DMS114 treated with DMSO at 0.1 percent for 48 hours (cell line): ENCODE data around the gene HIVEP3.

Experiments
- DNase-seq: peaks from one replicate; lab custom pipeline; 2025; ENCODE audit not compliant: unreplicated experiment; lab: John Stamatoyannopoulos, UW

HIVEP3 gene

DNA sequence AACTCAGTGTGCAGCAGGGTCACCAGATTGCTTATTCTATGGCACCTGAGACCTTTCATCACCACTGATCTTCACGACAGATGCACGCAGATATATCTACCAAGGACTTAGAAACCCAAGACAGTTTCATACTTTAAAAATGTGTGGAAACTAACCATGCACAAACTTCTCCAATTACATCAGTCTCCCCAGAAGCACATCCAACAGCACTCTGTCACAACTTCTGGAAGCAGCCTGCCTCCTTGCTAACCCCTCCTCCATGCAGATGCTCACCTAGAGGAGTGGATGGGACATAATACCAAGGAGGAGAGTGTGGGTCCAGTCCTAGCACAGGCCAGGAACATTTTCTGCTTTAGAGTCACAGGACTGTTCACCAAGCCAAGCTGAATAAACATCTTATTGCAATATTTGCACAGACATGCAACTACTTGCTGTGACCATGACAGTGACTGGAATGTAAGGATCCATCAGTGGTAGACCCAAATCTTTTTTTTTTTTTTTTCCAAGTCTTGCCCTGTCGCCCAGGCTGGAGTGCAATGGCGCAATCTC is 69.4 kb downstream of the HIVEP3 start:
- DNase-seq: no peak

- no peak for DNase-seq
Observed at GRCh38 chr1:41848216-41848952, 70.3 kb downstream of the HIVEP3 start.

DNA sequence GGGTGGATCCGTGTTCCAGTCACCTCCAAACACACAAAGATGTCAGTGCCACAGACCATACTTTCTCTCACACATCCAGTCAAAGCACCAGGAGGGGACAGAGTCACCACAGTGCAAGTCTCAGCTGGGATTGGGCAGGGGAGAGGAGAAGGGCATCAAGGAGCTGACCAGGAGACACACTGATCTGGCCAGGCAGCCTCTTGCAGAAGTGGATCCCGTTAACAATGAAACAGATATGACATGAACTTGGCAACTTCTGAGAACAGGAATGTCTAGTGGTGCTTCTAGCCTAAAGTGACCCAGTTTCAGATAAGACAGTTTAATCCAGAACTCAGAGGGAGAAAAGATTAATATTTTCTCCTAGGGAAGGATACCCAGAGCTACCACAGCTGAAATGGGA is 71.0 kb downstream of the HIVEP3 start:
- DNase-seq: no peak

GRCh38 chr1:41846625-41847405 is 71.9 kb downstream of the HIVEP3 start:
- no peak for DNase-seq

GRCh38 chr1:41844781-41845272 is 73.9 kb downstream of the HIVEP3 start:
- no peak for DNase-seq

DNA sequence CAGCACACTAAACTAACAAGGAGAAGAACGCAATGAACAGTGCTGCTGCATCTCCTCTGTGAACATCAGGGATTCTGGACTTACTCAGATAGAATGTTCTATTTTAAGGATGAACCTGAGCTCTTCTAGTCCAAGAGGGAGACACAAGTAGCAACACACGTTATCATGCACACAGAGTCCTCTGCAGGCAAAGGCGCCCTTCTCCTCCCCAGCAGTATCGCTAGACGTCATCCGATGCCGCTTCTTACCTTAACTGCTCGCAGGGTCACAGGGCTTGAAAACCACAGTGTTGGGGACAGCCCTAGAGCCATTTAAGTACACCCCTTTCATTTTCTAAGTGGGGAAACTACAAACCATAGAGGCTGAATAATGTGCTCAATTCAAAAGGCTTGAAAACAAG is 74.5 kb downstream of the HIVEP3 start:
- DNase-seq: no peak

DNA sequence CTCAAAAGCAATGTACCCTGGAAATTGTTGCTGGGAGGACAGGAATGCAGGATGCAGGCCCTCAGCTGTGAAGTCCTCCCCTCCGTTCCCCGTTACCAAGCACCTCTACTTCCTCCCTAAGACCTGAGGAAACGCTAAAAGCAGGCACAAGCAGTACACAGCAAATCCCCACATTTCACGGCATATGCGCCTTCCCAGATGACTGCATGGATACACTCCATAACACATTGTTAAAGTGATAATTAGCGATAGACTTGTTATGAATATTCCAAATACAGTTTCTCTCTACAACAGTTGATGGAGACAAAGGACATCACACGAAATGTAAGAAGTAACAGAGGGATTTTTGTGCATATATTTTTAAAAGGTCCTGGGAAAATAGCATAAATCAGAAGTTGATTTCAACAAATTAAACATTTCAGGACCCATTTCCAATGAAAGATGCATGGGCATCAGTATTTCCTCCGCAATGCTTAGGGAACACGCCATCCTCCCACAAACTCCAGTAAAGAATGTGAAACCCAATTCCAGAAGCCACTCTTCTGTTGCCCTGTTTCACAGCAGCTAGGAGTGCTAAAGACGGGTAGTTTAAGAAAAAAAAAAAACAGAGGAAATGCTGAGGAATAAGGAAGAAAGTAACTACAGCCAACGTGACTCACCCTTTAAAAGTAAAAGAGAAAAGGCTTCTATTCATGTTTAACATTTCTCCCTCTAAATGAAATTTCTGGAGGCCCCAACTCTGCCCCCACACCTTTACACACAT is 75.5 kb downstream of the HIVEP3 start:
- no peak for DNase-seq

DNA sequence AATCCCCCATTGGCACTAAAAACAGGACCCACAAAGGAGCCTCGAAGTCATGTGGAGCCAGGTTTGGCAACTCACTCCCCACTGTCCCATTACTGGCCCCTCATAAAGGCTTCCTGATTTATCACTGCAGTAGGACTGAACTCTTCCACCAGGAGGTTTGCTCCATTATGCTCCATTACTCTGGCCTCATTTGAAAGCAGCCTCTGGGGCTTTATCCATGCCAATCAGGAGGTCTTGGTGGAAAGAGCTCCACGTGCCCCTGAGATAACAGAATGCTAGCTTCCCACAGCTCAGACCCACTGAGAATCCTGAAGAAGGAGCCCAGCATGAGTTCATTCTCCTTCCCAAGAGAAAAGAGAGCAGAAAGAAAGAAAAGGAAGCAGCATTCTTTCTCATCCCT is 76.4 kb downstream of the HIVEP3 start:
- DNase-seq: no peak

- no peak for DNase-seq
Observed at GRCh38 chr1:41840592-41841246, 78.0 kb downstream of the HIVEP3 start.

- DNase-seq: no peak
Observed at GRCh38 chr1:41838266-41838665, 80.5 kb downstream of the HIVEP3 start.

DNA sequence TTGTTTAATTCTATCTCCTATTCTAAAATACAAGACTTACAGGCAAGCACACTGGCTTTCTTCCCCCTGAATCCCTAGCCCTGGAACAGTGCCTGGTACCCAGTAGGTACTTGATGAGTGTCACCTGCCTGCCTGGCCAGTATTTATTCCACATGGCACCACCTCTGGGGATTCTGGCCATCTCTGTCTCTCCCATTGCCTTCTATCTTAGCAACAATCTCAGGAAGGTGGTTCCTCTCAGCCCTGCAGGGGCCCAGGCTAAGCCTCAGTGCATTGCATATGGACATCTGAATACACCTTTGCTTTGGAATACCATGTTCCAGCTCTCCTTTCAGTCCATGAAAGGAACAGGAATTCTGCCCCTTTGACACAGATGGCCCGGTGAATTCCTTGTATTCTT is 81.0 kb downstream of the HIVEP3 start:
- no peak for DNase-seq

DNA sequence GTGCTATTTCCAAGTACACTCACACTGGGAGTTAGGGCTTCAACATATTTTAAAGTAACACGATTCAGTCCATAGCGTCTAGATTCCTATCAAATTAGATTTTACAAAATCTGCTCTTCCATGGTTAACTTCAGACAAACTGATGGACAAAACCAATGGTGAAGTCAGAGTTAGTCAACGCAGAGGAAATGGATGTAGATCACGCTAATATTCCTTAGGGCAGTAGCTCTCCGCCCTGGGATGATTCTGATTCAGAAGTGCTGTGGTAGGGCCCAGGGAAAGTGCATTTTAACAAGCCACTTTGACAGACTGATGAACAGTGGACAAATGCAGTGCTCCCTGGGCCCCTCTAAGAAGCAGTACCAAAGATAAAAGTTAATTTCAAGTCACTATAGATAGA is 83.2 kb downstream of the HIVEP3 start:
- DNase-seq: no peak

DNA sequence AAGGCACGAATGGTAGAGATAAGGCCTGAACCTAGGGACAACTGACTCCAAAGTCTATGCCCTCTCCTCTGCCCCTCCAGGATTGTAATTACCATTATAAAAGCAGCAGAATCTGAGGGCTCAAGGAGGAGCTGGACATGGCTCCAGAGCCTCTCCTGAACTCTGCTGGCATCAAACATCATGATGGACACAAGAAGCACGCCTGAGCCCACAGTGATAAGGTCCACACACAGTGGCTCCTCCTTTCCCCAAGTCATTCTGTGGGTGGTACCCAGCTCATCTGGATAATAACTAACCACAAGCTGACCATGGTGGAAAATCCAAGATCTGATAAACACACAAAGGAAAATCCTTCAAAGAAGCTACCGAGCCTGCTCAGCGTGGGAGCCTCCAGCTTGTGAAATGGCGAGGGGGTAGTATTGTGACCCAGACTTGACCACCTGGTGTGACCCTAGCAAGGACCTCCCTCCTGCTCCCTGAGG is 85.2 kb downstream of the HIVEP3 start:
- no peak for DNase-seq

GRCh38 chr1:41830726-41831125 is 88.0 kb downstream of the HIVEP3 start:
- DNase-seq: no peak

GRCh38 chr1:41827991-41828570 is 90.6 kb downstream of the HIVEP3 start:
- DNase-seq: no peak

DNA sequence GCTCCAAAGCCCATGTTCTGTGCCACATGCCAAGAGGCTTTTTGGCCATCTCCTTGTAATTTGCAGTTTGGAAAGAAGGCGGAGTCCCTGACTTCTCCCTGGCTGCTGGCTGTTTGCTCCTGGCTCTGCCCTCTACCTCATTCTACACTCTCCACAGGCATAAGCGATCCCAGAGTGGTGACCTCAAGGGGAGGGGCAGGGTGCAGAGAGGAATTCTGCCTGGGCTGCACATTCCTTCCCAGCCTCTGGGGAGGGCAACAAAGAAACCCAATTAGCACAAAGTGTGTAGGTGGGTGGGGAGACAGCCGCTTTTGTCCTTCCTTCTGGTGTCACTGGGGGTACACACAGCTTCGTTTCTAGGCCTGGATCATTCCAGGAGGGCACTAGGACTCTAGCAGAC is 95.3 kb downstream of the HIVEP3 start:
- DNase-seq: no peak

DNA sequence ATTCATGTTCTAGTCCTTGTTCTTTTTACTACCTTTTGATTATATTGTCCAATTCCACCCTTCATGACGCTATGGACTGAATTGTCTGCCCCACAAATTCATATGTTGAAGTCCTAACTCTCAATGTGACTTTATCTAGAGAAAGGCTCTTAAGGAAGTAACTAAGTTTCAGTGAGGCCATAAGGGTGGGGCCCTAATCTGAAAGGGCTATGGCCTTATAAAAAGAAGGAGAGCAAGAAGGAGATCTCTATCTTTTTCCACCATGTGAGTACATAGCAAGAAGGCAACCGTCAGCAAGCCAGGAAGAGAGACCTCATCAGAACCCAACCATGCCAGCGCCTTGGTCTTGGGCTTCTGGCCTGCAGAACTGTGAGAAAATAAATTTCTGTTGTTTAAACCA is 95.9 kb downstream of the HIVEP3 start:
- DNase-seq: no peak

GRCh38 chr1:41819843-41820242 is 98.9 kb downstream of the HIVEP3 start:
- DNase-seq: no peak

DNA sequence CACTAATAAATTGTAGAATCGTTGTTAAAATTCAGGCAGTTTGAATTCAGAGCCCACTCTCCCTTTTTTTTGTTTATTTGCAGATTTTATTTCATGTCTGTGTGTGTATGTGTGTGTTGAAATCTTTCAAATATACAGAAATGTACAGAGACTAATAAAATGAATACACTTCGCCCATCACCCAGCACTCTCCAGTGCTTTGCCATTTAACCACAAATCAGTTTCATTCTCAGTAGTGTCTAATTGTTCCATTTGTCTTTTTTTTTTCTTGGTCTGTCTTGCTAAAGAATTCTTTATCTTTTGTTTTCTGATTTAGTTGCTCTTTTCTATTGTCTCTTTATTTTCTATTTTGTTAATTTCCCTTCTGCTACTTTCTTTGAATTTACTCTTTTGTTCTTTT is 99.7 kb downstream of the HIVEP3 start:
- DNase-seq: no peak

DNA sequence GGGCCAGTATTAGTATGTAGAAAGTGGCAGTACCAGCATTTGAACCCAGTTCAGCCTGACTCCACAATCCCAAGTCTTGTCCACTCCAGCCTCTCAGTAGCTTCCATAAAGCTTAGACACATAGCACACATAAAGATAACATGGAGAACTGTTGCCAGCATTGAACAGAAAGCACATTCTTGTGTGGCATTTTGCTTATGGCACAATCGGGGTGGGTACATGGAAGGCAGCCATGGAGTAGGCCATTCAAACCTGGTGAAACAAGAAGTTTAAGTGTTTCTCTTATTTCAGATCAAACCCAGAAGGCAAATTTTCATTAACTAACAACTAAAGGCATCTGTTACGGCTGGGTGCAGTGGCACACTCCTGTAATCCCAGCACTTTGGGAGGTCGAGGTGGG is 102.7 kb downstream of the HIVEP3 start:
- no peak for DNase-seq
